Smooth muscle cell (in vitro differentiated cells): ENCODE measurements around the gene MARCO. TPM values are rescaled to one million over a fixed set of nuclear protein-coding genes. Genes with fewer than 3 reads are reported as not detected.

ENCODE experiments used
- DNase-seq: peaks from one replicate; lab custom pipeline; 2025; ENCODE audit not compliant: unreplicated experiment; lab: John Stamatoyannopoulos, UW
- H2AFZ ChIP-seq: fragments of 200-600 bp; sonication (generic); 2 replicates; pipeline ENCODE4 v1.6.0; 2016; ENCODE audit warnings: antibody characterized with exemption, low read depth, mild to moderate bottlenecking
- H3F3A ChIP-seq: fragments of 200-600 bp; sonication (generic); 2 replicates; pipeline ENCODE4 v1.6.0; 2017; ENCODE audit warnings: antibody characterized with exemption, low read depth
- H3K27ac ChIP-seq: fragments of 200-600 bp; sonication (generic); 2 replicates; pipeline ENCODE4 v1.5.1; 2016; ENCODE audit warnings: low read depth, mild to moderate bottlenecking
- H3K27me3 ChIP-seq: fragments of 200-600 bp; sonication (generic); 2 replicates; pipeline ENCODE4 v1.6.1; 2016; ENCODE audit warnings: low read depth, mild to moderate bottlenecking
- H3K36me3 ChIP-seq: fragments of 200-600 bp; sonication (generic); 2 replicates; pipeline ENCODE4 v1.5.1; 2016; ENCODE audit warnings: low read depth
- H3K4me1 ChIP-seq: fragments of 200-600 bp; sonication (generic); 2 replicates; pipeline ENCODE4 v1.5.1; 2016; ENCODE audit warnings: low read depth
- H3K4me2 ChIP-seq: fragments of 200-600 bp; sonication (generic); 2 replicates; pipeline ENCODE4 v1.6.0; 2016; ENCODE audit warnings: mild to moderate bottlenecking
- H3K4me3 ChIP-seq: fragments of 200-600 bp; sonication (generic); 2 replicates; pipeline ENCODE4 v1.5.1; 2016; ENCODE audit warnings: mild to moderate bottlenecking
- H3K79me2 ChIP-seq: fragments of 200-600 bp; sonication (generic); 2 replicates; pipeline ENCODE4 v1.6.0; 2016; ENCODE audit warnings: low read depth, mild to moderate bottlenecking
- H3K9ac ChIP-seq: fragments of 200-600 bp; sonication (generic); 2 replicates; pipeline ENCODE4 v1.6.0; 2016; ENCODE audit warnings: low read depth
- H3K9me3 ChIP-seq: fragments of 200-600 bp; sonication (generic); replicated peaks from 2 replicates; pipeline ENCODE4 v1.5.1; 2016; ENCODE audit warnings: low read depth
- H4K20me1 ChIP-seq: fragments of 200-600 bp; sonication (generic); 2 replicates; pipeline ENCODE4 v1.6.0; 2016; ENCODE audit warnings: low read depth
- CTCF ChIP-seq: fragments of 200-600 bp; sonication (generic); IDR thresholded peaks from 2 replicates; pipeline ENCODE4 v1.5.1; 2017; ENCODE audit warnings: borderline replicate concordance, mild to moderate bottlenecking, antibody characterized with exemption; ENCODE audit not compliant: insufficient read depth, poor library complexity, severe bottlenecking
- WGBS: methylation state at CpG from one replicate; pipeline ENCODE4 v1.1.7; 2016; ENCODE audit warnings: low lambda C conversion rate; 5-methylcytosine and 5-hydroxymethylcytosine counted together
- polyA plus RNA-seq: library from polyadenylated mRNA; unstranded; fragments of >200 nt; fragmentation: Nextera tagmentation; extraction: Ambion mirVana; gene quantifications from 2 replicates; pipeline ENCODE4 v1.2.1, GENCODE V29; 2016
- total RNA-seq: library from RNA; depleted of rRNA; stranded (reverse); fragments of >200 nt; gene quantifications from 2 replicates; pipeline ENCODE4 v1.2.3, GENCODE V29; 2014

MARCO gene
- total and polyA plus RNA-seq, 2 experiments from 2014 or later = not detected

GRCh38 chr2:118918017-118918416 is 24.0 kb upstream of the MARCO start:
- Histone ChIP-seq H3K27me3 (no peaks in the 10 kb centered on the region), H3K27ac (no peak overlapping the region), H2AFZ (no peak overlapping the region), H3K4me3 (no peak overlapping the region), H3K79me2 (no peaks in the 10 kb centered on the region), H3K9me3 (no peaks in the 10 kb centered on the region), H3K4me1 (no peaks in the 10 kb centered on the region), H3K9ac (no peak overlapping the region), H3F3A (no peaks in the 10 kb centered on the region), H3K36me3 (no peaks in the 10 kb centered on the region), H3K4me2 (no peak overlapping the region), H4K20me1 (no peaks in the 10 kb centered on the region)
- 83% methylated on average over 1 of the region's 1 CpG for WGBS
- no peak for TF ChIP-seq CTCF
- DNase-seq = no peak

- H4K20me1 ChIP-seq = no peaks in the 10 kb centered on the region
- H3K9ac ChIP-seq = no peak overlapping the region
- H3F3A ChIP-seq = no peaks in the 10 kb centered on the region
- H3K27ac ChIP-seq = no peak overlapping the region
- H3K4me1 ChIP-seq = no peaks in the 10 kb centered on the region
- H2AFZ ChIP-seq = no peak overlapping the region
- no peak for DNase-seq
- no peak overlapping the region for H3K4me3 ChIP-seq
- H3K27me3 ChIP-seq = peaks cover 8% of the 10 kb centered on the region
- 97% methylated on average over 7 of the region's 7 CpGs for WGBS
- no peaks in the 10 kb centered on the region for H3K79me2 ChIP-seq
- no peak for TF ChIP-seq CTCF
- H3K36me3 ChIP-seq = no peaks in the 10 kb centered on the region
- H3K4me2 ChIP-seq = no peak overlapping the region
- H3K9me3 ChIP-seq = no peaks in the 10 kb centered on the region
Observed at GRCh38 chr2:118921646-118922045, 20.3 kb upstream of the MARCO start.

GRCh38 chr2:118922254-118922653 is 19.7 kb upstream of the MARCO start:
- H3K27me3 ChIP-seq = peaks cover 8% of the 10 kb centered on the region
- TF ChIP-seq CTCF = no peak
- 86% methylated on average over 2 of the region's 2 CpGs for WGBS

GRCh38 chr2:118923371-118923770 is 18.6 kb upstream of the MARCO start:
- DNase-seq = no peak
- Histone ChIP-seq H3K27me3 (peaks cover 8% of the 10 kb centered on the region), H3F3A (no peaks in the 10 kb centered on the region), H3K4me3 (no peak overlapping the region), H2AFZ (no peak overlapping the region), H3K4me1 (no peaks in the 10 kb centered on the region), H3K36me3 (no peaks in the 10 kb centered on the region), H3K9me3 (no peaks in the 10 kb centered on the region), H3K4me2 (no peak overlapping the region), H3K27ac (no peak overlapping the region), H3K79me2 (no peaks in the 10 kb centered on the region), H3K9ac (no peak overlapping the region), H4K20me1 (no peaks in the 10 kb centered on the region)
- no peak for TF ChIP-seq CTCF
- WGBS = 50% methylated on average over 1 of the region's 1 CpG

More at GRCh38 chr2:118922254-118922653, 19.7 kb upstream of the MARCO start:
- no peak overlapping the region for H3K9ac ChIP-seq
- H3K36me3 ChIP-seq = no peaks in the 10 kb centered on the region
- no peak overlapping the region for H3K27ac ChIP-seq
- no peak overlapping the region for H3K4me3 ChIP-seq
- no peak overlapping the region for H2AFZ ChIP-seq
- H3K4me2 ChIP-seq = no peak overlapping the region
- no peaks in the 10 kb centered on the region for H3K4me1 ChIP-seq
- no peaks in the 10 kb centered on the region for H4K20me1 ChIP-seq
- no peaks in the 10 kb centered on the region for H3F3A ChIP-seq
- no peaks in the 10 kb centered on the region for H3K79me2 ChIP-seq
- no peak for DNase-seq
- no peaks in the 10 kb centered on the region for H3K9me3 ChIP-seq
